ENCODE measurements around the gene SLBP.

Gene SLBP

GRCh38 chr4:1746919-1747602, 34.9 kb upstream of the SLBP start:
- Histone ChIP-seq H3K9ac (ENCODE audit: low read length) (no peak overlapping the region), H3K4me1 (ENCODE audit: control insufficient read depth, insufficient read depth, low read length) (no peaks in the 10 kb centered on the region)
- DNase-seq (ENCODE audit: low read depth) = no peak

GRCh38 chr4:1746265-1746691, 34.2 kb upstream of the SLBP start:
- DNase-seq (ENCODE audit: low read depth) = peak; percentile 79
- Histone ChIP-seq H3K36me3 (ENCODE audit: control insufficient read depth, insufficient read depth, low read length, severe bottlenecking) (peaks cover under 1% of the 10 kb centered on the region), H3K9ac (ENCODE audit: low read length) (no peak overlapping the region), H3K4me3 (ENCODE audit: low read length) (no peak overlapping the region), H3K9me3 (ENCODE audit: control insufficient read depth, low read length) (no peaks in the 10 kb centered on the region), H3K4me1 (ENCODE audit: control insufficient read depth, insufficient read depth, low read length) (no peaks in the 10 kb centered on the region), H3K27me3 (replicated peaks; ENCODE audit: control insufficient read depth, insufficient read depth, low read length) (peaks cover 4% of the 10 kb centered on the region)

More at GRCh38 chr4:1746919-1747602, 34.9 kb upstream of the SLBP start:
- Histone ChIP-seq H3K36me3 (ENCODE audit: control insufficient read depth, insufficient read depth, low read length, severe bottlenecking) (no peaks in the 10 kb centered on the region), H3K27me3 (replicated peaks; ENCODE audit: control insufficient read depth, insufficient read depth, low read length) (peaks cover 4% of the 10 kb centered on the region), H3K4me3 (ENCODE audit: low read length) (no peak overlapping the region), H3K9me3 (ENCODE audit: control insufficient read depth, low read length) (no peaks in the 10 kb centered on the region)

GRCh38 chr4:1745697-1746096, 33.6 kb upstream of the SLBP start:
- H3K36me3 ChIP-seq (ENCODE audit: control insufficient read depth, insufficient read depth, low read length, severe bottlenecking) = peaks cover 5% of the 10 kb centered on the region
- no peak overlapping the region for H3K9ac ChIP-seq (ENCODE audit: low read length)
- H3K9me3 ChIP-seq (ENCODE audit: control insufficient read depth, low read length) = no peaks in the 10 kb centered on the region
- H3K27me3 ChIP-seq (replicated peaks; ENCODE audit: control insufficient read depth, insufficient read depth, low read length) = peaks cover 4% of the 10 kb centered on the region
- DNase-seq (ENCODE audit: low read depth) = no peak
- H3K4me1 ChIP-seq (ENCODE audit: control insufficient read depth, insufficient read depth, low read length) = no peaks in the 10 kb centered on the region
- H3K4me3 ChIP-seq (ENCODE audit: low read length) = no peak overlapping the region

GRCh38 chr4:1745165-1745564, 33.0 kb upstream of the SLBP start:
- DNase-seq (ENCODE audit: low read depth) = no peak
- Histone ChIP-seq H3K9me3 (ENCODE audit: control insufficient read depth, low read length) (no peaks in the 10 kb centered on the region), H3K27me3 (replicated peaks; ENCODE audit: control insufficient read depth, insufficient read depth, low read length) (peaks cover 4% of the 10 kb centered on the region), H3K36me3 (ENCODE audit: control insufficient read depth, insufficient read depth, low read length, severe bottlenecking) (peaks cover 5% of the 10 kb centered on the region), H3K9ac (ENCODE audit: low read length) (no peak overlapping the region), H3K4me3 (ENCODE audit: low read length) (no peak overlapping the region), H3K4me1 (ENCODE audit: control insufficient read depth, insufficient read depth, low read length) (no peaks in the 10 kb centered on the region)

DNA sequence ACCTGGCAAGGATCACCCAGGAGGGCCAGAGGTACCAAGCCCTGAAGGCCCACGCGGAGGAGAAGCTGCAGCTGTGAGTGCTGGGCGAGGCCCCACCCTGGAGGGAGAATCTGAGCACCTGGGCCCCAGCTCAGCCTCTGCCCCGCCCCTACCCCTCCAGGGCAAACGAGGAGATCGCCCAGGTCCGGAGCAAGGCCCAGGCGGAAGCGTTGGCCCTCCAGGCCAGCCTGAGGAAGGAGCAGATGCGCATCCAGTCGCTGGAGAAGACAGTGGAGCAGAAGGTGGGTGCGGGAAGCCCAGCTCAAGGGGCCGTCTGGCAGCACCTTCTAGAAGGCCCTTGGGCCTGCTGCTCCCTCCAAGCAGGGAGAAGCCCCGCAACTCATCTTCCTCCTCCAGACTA, 32.4 kb upstream of the SLBP start:
- H3K4me3 ChIP-seq (ENCODE audit: low read length) = no peak overlapping the region
- H3K9ac ChIP-seq (ENCODE audit: low read length) = no peak overlapping the region
- peaks cover 4% of the 10 kb centered on the region for H3K27me3 ChIP-seq (replicated peaks; ENCODE audit: control insufficient read depth, insufficient read depth, low read length)
- no peaks in the 10 kb centered on the region for H3K9me3 ChIP-seq (ENCODE audit: control insufficient read depth, low read length)
- no peak for DNase-seq (ENCODE audit: low read depth)
- H3K4me1 ChIP-seq (ENCODE audit: control insufficient read depth, insufficient read depth, low read length) = no peaks in the 10 kb centered on the region
- H3K36me3 ChIP-seq (ENCODE audit: control insufficient read depth, insufficient read depth, low read length, severe bottlenecking) = peaks cover 5% of the 10 kb centered on the region

GRCh38 chr4:1743975-1744374, 31.9 kb upstream of the SLBP start:
- no peak overlapping the region for H3K4me3 ChIP-seq (ENCODE audit: low read length)
- no peak for DNase-seq (ENCODE audit: low read depth)
- no peaks in the 10 kb centered on the region for H3K9me3 ChIP-seq (ENCODE audit: control insufficient read depth, low read length)
- H3K27me3 ChIP-seq (replicated peaks; ENCODE audit: control insufficient read depth, insufficient read depth, low read length) = peaks cover 4% of the 10 kb centered on the region
- peaks cover 5% of the 10 kb centered on the region for H3K36me3 ChIP-seq (ENCODE audit: control insufficient read depth, insufficient read depth, low read length, severe bottlenecking)
- no peaks in the 10 kb centered on the region for H3K4me1 ChIP-seq (ENCODE audit: control insufficient read depth, insufficient read depth, low read length)
- H3K9ac ChIP-seq (ENCODE audit: low read length) = no peak overlapping the region

GRCh38 chr4:1743551-1743950, 31.4 kb upstream of the SLBP start:
- Histone ChIP-seq H3K27me3 (replicated peaks; ENCODE audit: control insufficient read depth, insufficient read depth, low read length) (peaks cover 4% of the 10 kb centered on the region), H3K9ac (ENCODE audit: low read length) (no peak overlapping the region), H3K4me1 (ENCODE audit: control insufficient read depth, insufficient read depth, low read length) (no peaks in the 10 kb centered on the region), H3K4me3 (ENCODE audit: low read length) (no peak overlapping the region), H3K36me3 (ENCODE audit: control insufficient read depth, insufficient read depth, low read length, severe bottlenecking) (peaks cover 6% of the 10 kb centered on the region), H3K9me3 (ENCODE audit: control insufficient read depth, low read length) (peaks cover 4% of the 10 kb centered on the region)
- DNase-seq (ENCODE audit: low read depth) = no peak

DNA sequence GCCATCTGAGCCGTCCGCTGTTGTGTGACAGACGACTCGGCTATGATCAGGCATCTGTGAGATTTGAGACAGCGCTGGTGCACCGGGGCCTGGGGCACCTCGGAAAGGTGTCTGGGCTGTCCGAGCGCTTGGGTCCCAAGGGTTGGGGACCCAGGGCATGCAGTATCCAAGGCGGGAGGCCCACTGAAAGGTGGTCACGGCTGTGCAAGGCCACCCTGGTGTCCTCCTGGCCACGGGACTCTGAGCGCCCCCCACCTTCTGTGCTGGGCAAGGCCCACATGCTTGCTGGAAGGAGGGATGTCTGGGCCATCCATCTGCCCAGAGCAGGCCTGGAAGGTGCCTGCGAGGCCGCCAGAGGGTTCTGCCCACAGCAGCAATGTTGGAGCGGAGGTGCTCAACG, 29.1 kb upstream of the SLBP start:
- no peak overlapping the region for H3K9ac ChIP-seq (ENCODE audit: low read length)
- H3K4me3 ChIP-seq (ENCODE audit: low read length) = no peak overlapping the region
- peaks cover 21% of the 10 kb centered on the region for H3K36me3 ChIP-seq (ENCODE audit: control insufficient read depth, insufficient read depth, low read length, severe bottlenecking)
- H3K4me1 ChIP-seq (ENCODE audit: control insufficient read depth, insufficient read depth, low read length) = no peaks in the 10 kb centered on the region
- peaks cover 19% of the 10 kb centered on the region for H3K9me3 ChIP-seq (ENCODE audit: control insufficient read depth, low read length)
- no peaks in the 10 kb centered on the region for H3K27me3 ChIP-seq (replicated peaks; ENCODE audit: control insufficient read depth, insufficient read depth, low read length)
- no peak for DNase-seq (ENCODE audit: low read depth)

- H3K36me3 ChIP-seq (ENCODE audit: control insufficient read depth, insufficient read depth, low read length, severe bottlenecking) = peaks cover 21% of the 10 kb centered on the region
- no peaks in the 10 kb centered on the region for H3K4me1 ChIP-seq (ENCODE audit: control insufficient read depth, insufficient read depth, low read length)
- no peak overlapping the region for H3K9ac ChIP-seq (ENCODE audit: low read length)
- H3K4me3 ChIP-seq (ENCODE audit: low read length) = no peak overlapping the region
- no peak for DNase-seq (ENCODE audit: low read depth)
- peaks cover 19% of the 10 kb centered on the region for H3K9me3 ChIP-seq (ENCODE audit: control insufficient read depth, low read length)
- no peaks in the 10 kb centered on the region for H3K27me3 ChIP-seq (replicated peaks; ENCODE audit: control insufficient read depth, insufficient read depth, low read length)
Observed at GRCh38 chr4:1740021-1740545, 28.0 kb upstream of the SLBP start.

GRCh38 chr4:1739358-1739757, 27.2 kb upstream of the SLBP start:
- Histone ChIP-seq H3K4me3 (ENCODE audit: low read length) (no peak overlapping the region), H3K9ac (ENCODE audit: low read length) (no peak overlapping the region), H3K4me1 (ENCODE audit: control insufficient read depth, insufficient read depth, low read length) (no peaks in the 10 kb centered on the region), H3K36me3 (ENCODE audit: control insufficient read depth, insufficient read depth, low read length, severe bottlenecking) (peaks cover 21% of the 10 kb centered on the region), H3K27me3 (replicated peaks; ENCODE audit: control insufficient read depth, insufficient read depth, low read length) (no peaks in the 10 kb centered on the region), H3K9me3 (ENCODE audit: control insufficient read depth, low read length) (peaks cover 19% of the 10 kb centered on the region)
- no peak for DNase-seq (ENCODE audit: low read depth)

GRCh38 chr4:1738410-1738809, 26.3 kb upstream of the SLBP start:
- Histone ChIP-seq H3K36me3 (ENCODE audit: control insufficient read depth, insufficient read depth, low read length, severe bottlenecking) (peaks cover 21% of the 10 kb centered on the region), H3K9ac (ENCODE audit: low read length) (no peak overlapping the region), H3K27me3 (replicated peaks; ENCODE audit: control insufficient read depth, insufficient read depth, low read length) (no peaks in the 10 kb centered on the region), H3K9me3 (ENCODE audit: control insufficient read depth, low read length) (peaks cover 19% of the 10 kb centered on the region), H3K4me3 (ENCODE audit: low read length) (no peak overlapping the region), H3K4me1 (ENCODE audit: control insufficient read depth, insufficient read depth, low read length) (no peaks in the 10 kb centered on the region)
- no peak for DNase-seq (ENCODE audit: low read depth)

GRCh38 chr4:1737666-1738065, 25.5 kb upstream of the SLBP start:
- Histone ChIP-seq H3K4me3 (ENCODE audit: low read length) (no peak overlapping the region), H3K36me3 (ENCODE audit: control insufficient read depth, insufficient read depth, low read length, severe bottlenecking) (peaks cover 21% of the 10 kb centered on the region), H3K9me3 (ENCODE audit: control insufficient read depth, low read length) (peaks cover 19% of the 10 kb centered on the region), H3K27me3 (replicated peaks; ENCODE audit: control insufficient read depth, insufficient read depth, low read length) (no peaks in the 10 kb centered on the region), H3K4me1 (ENCODE audit: control insufficient read depth, insufficient read depth, low read length) (no peaks in the 10 kb centered on the region), H3K9ac (ENCODE audit: low read length) (no peak overlapping the region)
- DNase-seq (ENCODE audit: low read depth) = no peak

Measured in adipocyte (in vitro differentiated cells).